Hippocampal formation (tissue), 2 donors: ENCODE results near the gene ARNT2.
"Not testable (repeated sequence)": the region's sequence is repeated elsewhere in the genome, so short reads cannot be mapped to it uniquely, and the experiment has no call there.

Source experiments
- DNase-seq, 2 donors: peaks; one replicate each; lab custom pipeline; 2025; lab: John Stamatoyannopoulos, UW

The ARNT2 gene

GRCh38 chr15:80404057-80404760 is at the start of gene ARNT2:
TSS of gene ARNT2 (plus strand) at chr15:80404382. CDS start at chr15:80404516, 134 bp downstream.
- peak; percentile 65 to 68 for DNase-seq

GRCh38 chr15:80367094-80367493 is 37.1 kb upstream of the ARNT2 start:
- DNase-seq = no peak

- DNase-seq = no peak
Observed at GRCh38 chr15:80367661-80368060, 36.5 kb upstream of the ARNT2 start.

- no peak for DNase-seq
Observed at GRCh38 chr15:80371924-80372323, 32.3 kb upstream of the ARNT2 start.

GRCh38 chr15:80374441-80374840 is 29.7 kb upstream of the ARNT2 start:
- no peak for DNase-seq

- DNase-seq = no peak
Observed at GRCh38 chr15:80375968-80376891, 28.0 kb upstream of the ARNT2 start.

- DNase-seq = peak in 1 of 2 donors; percentile 66
Observed at GRCh38 chr15:80379693-80380092, 24.5 kb upstream of the ARNT2 start.

- no peak for DNase-seq
Observed at GRCh38 chr15:80380154-80380553, 24.0 kb upstream of the ARNT2 start.

- no peak for DNase-seq
Observed at GRCh38 chr15:80382285-80382684, 21.9 kb upstream of the ARNT2 start.

- no peak for DNase-seq
Observed at GRCh38 chr15:80384432-80384831, 19.8 kb upstream of the ARNT2 start.

GRCh38 chr15:80386151-80386550 is 18.0 kb upstream of the ARNT2 start:
- no peak for DNase-seq

- DNase-seq = no peak
Observed at GRCh38 chr15:80388326-80388725, 15.9 kb upstream of the ARNT2 start.

- no peak for DNase-seq
Observed at GRCh38 chr15:80389370-80389769, 14.8 kb upstream of the ARNT2 start.

- not testable (repeated sequence) for DNase-seq
Observed at GRCh38 chr15:80390942-80391341, 13.2 kb upstream of the ARNT2 start.

GRCh38 chr15:80395616-80396015 is 8.6 kb upstream of the ARNT2 start:
- no peak for DNase-seq

GRCh38 chr15:80396096-80396495 is 8.1 kb upstream of the ARNT2 start:
- no peak for DNase-seq

GRCh38 chr15:80399508-80399907 is 4.7 kb upstream of the ARNT2 start:
- no peak for DNase-seq

- DNase-seq = no peak
Observed at GRCh38 chr15:80401456-80401855, 2.7 kb upstream of the ARNT2 start.

GRCh38 chr15:80402339-80402738 is 1.8 kb upstream of the ARNT2 start:
- no peak for DNase-seq

GRCh38 chr15:80403712-80404056 is 498 bp upstream of the ARNT2 start:
- peak; percentile 65 to 68 for DNase-seq

- peak; percentile 66 to 82 for DNase-seq
Observed at GRCh38 chr15:80404761-80405553, 775 bp downstream of the ARNT2 start.

- DNase-seq = peak in 1 of 2 donors; percentile 82
Observed at GRCh38 chr15:80405554-80405850, 1.3 kb downstream of the ARNT2 start.
